Naive thymus-derived CD4-positive, alpha-beta T cell (primary cell): ENCODE results near the gene MAP1S. TPM values are rescaled to one million over a fixed set of nuclear protein-coding genes. Genes with fewer than 3 reads are reported as not detected.
A peak's percentile ranks its signal among the peaks of the same experiment; 100 is the strongest.

Experiments
- ATAC-seq: fragments of 150-1000 bp; cut with Tn5 transposase; 2 replicates; pipeline ENCODE4 v1.10.0; 2021; ENCODE audit warnings: mild to moderate bottlenecking, moderate library complexity
- CTCF ChIA-PET: fragments of 350-600 bp; sonication (Branson Sonifier 250); formaldehyde crosslinking; loops from one replicate; lab custom pipeline; 2021; ENCODE audit warnings: antibody characterized with exemption; lab: Charles Lee
- POLR2A ChIA-PET: fragments of 350-600 bp; sonication (Branson Sonifier 250); formaldehyde crosslinking; loops from one replicate; lab custom pipeline; 2021; ENCODE audit warnings: antibody characterized with exemption, inconsistent platforms; lab: Charles Lee
- DNase-seq, 9 donors: peaks; one replicate each; pipeline versions ENCODE4 v3.0.0 to v3.0.0-alpha.2; 2020 to 2022; ENCODE audit warnings: mixed read lengths in 1 of 9
- H3K27ac ChIP-seq: one replicate; pipeline ENCODE4 v1.7.0; 2013; ENCODE audit warnings: mild to moderate bottlenecking, low read depth, low read length, moderate library complexity
- H3K27me3 ChIP-seq, 2 donors: one replicate each; pipeline ENCODE4 v1.7.0; 2013; ENCODE audit warnings: low read length in 2 of 2, mild to moderate bottlenecking in 2 of 2, moderate library complexity in 2 of 2; ENCODE audit not compliant: control insufficient read depth in 2 of 2, insufficient read depth in 2 of 2
- H3K36me3 ChIP-seq, 3 experiments: 1 replicate in 2 of 3; 2 replicates in 1 of 3; pipeline ENCODE4 v1.7.0; 2013; ENCODE audit warnings: low read length in 3 of 3, mild to moderate bottlenecking in 3 of 3, moderate library complexity in 1 of 3; ENCODE audit not compliant: insufficient read depth in 3 of 3, control insufficient read depth in 2 of 3
- H3K4me1 ChIP-seq, 2 donors: one replicate each; pipeline ENCODE4 v1.7.0; 2013; ENCODE audit warnings: low read length in 2 of 2, mild to moderate bottlenecking in 2 of 2, moderate library complexity in 1 of 2; ENCODE audit not compliant: control insufficient read depth in 2 of 2, insufficient read depth in 2 of 2
- H3K4me3 ChIP-seq: 2 replicates; pipeline ENCODE4 v1.7.0; 2013; ENCODE audit warnings: mild to moderate bottlenecking, low read length
- H3K9me3 ChIP-seq, 3 experiments: 1 replicate in 2 of 3; 2 replicates in 1 of 3; pipeline ENCODE4 v1.7.0; 2013; ENCODE audit warnings: low read length in 3 of 3; ENCODE audit not compliant: control insufficient read depth in 2 of 3
- H3K27ac Mint-ChIP-seq, 9 donors: one replicate each; pipeline ENCODE4 v1.8.0; 2020 to 2022; ENCODE audit warnings: mixed read lengths in 9 of 9, mild to moderate bottlenecking in 8 of 9, moderate library complexity in 5 of 9, inconsistent platforms in 2 of 9
- H3K27me3 Mint-ChIP-seq, 5 donors: one replicate each; pipeline ENCODE4 v1.8.0; 2021 to 2022; ENCODE audit warnings: mixed read lengths in 5 of 5, mild to moderate bottlenecking in 1 of 5
- H3K36me3 Mint-ChIP-seq, 5 donors: one replicate each; pipeline ENCODE4 v1.8.0; 2020 to 2022; ENCODE audit warnings: mixed read lengths in 5 of 5, mild to moderate bottlenecking in 3 of 5, inconsistent platforms in 1 of 5
- H3K4me1 Mint-ChIP-seq, 7 donors: one replicate each; pipeline ENCODE4 v1.8.0; 2020 to 2022; ENCODE audit warnings: mixed read lengths in 7 of 7, mild to moderate bottlenecking in 3 of 7, inconsistent platforms in 1 of 7
- H3K4me3 Mint-ChIP-seq, 10 donors: one replicate each; pipeline ENCODE4 v1.8.0; 2020 to 2022; ENCODE audit warnings: mild to moderate bottlenecking in 10 of 10, mixed read lengths in 10 of 10, moderate library complexity in 6 of 10, inconsistent platforms in 2 of 10
- H3K9me3 Mint-ChIP-seq, 11 donors: one replicate each; pipeline ENCODE4 v1.8.0; 2020 to 2022; ENCODE audit warnings: mixed read lengths in 11 of 11, mild to moderate bottlenecking in 4 of 11, inconsistent platforms in 1 of 11, moderate library complexity in 1 of 11
- intact Hi-C, 2 donors: fragments of 100-400 bp; cut with micrococcal nuclease; formaldehyde crosslinking; loops; one replicate each; pipeline ENCODE4 v1.15.1; 2023
- polyA plus RNA-seq, 2 donors: library from polyadenylated mRNA; unstranded; fragments of 300-500 nt; fragmentation: Illumina TruSeq; gene quantifications; one replicate each; pipeline ENCODE4 v1.2.3, GENCODE V29; 2021
- total RNA-seq, 6 experiments: library from RNA in 5 of 6; stranded (reverse) in 5 of 6; gene quantifications; 1 replicate in 5 of 6; 2 replicates in 1 of 6; pipeline ENCODE4 v1.2.3 and lab custom pipeline; 2021 to 2026

Gene MAP1S
- total RNA-seq (10 to 100 TPM; 28.6 to 73.8 (median 52.5) TPM), polyA plus RNA-seq (10 to 100 TPM; 21.9 to 48.4 TPM), total RNA-seq (lab: John Stamatoyannopoulos, UW) (16.8 reads per million, percentile 46 among the genes with 10 or more reads in this experiment)

- H3K4me1 Mint-ChIP-seq: peaks cover 33 to 39% (median 36%) of the 10 kb centered on the region in 7 donors
- Histone ChIP-seq H3K4me3 (peak within 1 kb of the TSS; percentile 71), H3K27me3 (no peaks in the 10 kb centered on the region), H3K27ac (peak within 1 kb of the TSS; percentile 76), H3K4me1 (peaks cover 19 to 24% of the 10 kb centered on the region in 2 donors), H3K36me3 (peaks cover 0 to 15% (median 4%) of the 10 kb centered on the region in 3 experiments), H3K9me3 (no peaks in the 10 kb centered on the region)
- ATAC-seq: peak; percentile 85
- H3K36me3 Mint-ChIP-seq: peaks cover 0 to 7% (median 0%) of the 10 kb centered on the region in 5 donors
- POLR2A ChIA-PET: interaction anchor here (0.7 to 2.2 kb wide), 14 partner anchors 9 to 140 kb away, joined by 3 to 13 read pairs (median 5); partner anchors contain the start of genes FCHO1, JAK3 and RPL18A
- peak; percentile 26 to 82 (median 51) for DNase-seq
- H3K9me3 Mint-ChIP-seq: no peaks in the 10 kb centered on the region
- H3K27ac Mint-ChIP-seq: peak within 1 kb of the TSS; percentile 75 to 96 (median 88)
- H3K27me3 Mint-ChIP-seq: peaks cover 0 to 2% (median 0%) of the 10 kb centered on the region in 5 donors
- CTCF ChIA-PET: interaction anchor here (0.5 to 0.8 kb wide), 2 partner anchors 15 to 66 kb away, joined by 3 read pairs; no protein-coding TSS in a partner anchor
- H3K4me3 Mint-ChIP-seq: peak within 1 kb of the TSS; percentile 85 to 93 (median 90)
- intact Hi-C loops: loop anchor here (1.0 to 5.0 kb wide), 6 partner anchors 28 to 164 kb away; partner anchors contain the start of genes FCHO1 (in 2 of the 2), COLGALT1 (in 1 of the 2), RPL18A (in 1 of the 2) and UNC13A (in 1 of the 2)
Observed at GRCh38 chr19:17718947-17719711, at the start of gene MAP1S. Gene MAP1S, plus strand, starts transcription at chr19:17719480. Its CDS starts 23 bp downstream, at chr19:17719503.

- no peak overlapping the region for H3K4me3 ChIP-seq
- Mint-ChIP-seq H3K27me3 (peaks cover under 1 to 21% (median 14%) of the 10 kb centered on the region in 5 donors), H3K4me1 (peaks cover 0 to 4% (median 0%) of the 10 kb centered on the region in 7 donors), H3K4me3 (no peak overlapping the region), H3K9me3 (peaks cover 0 to 3% (median 0%) of the 10 kb centered on the region in 11 donors), H3K27ac (no peak overlapping the region), H3K36me3 (peaks cover 0 to 4% (median 0%) of the 10 kb centered on the region in 5 donors)
- H3K9me3 ChIP-seq: no peaks in the 10 kb centered on the region
- no peaks in the 10 kb centered on the region for H3K4me1 ChIP-seq
- no peaks in the 10 kb centered on the region for H3K36me3 ChIP-seq
- ChIA-PET POLR2A (no interaction called here), CTCF (no interaction called here)
- intact Hi-C loops: no loop called here
- no peaks in the 10 kb centered on the region for H3K27me3 ChIP-seq
- no peak for DNase-seq
- no peak overlapping the region for H3K27ac ChIP-seq
- no peak for ATAC-seq
Observed at GRCh38 chr19:17671906-17672305, 47.4 kb upstream of the MAP1S start.

GRCh38 chr19:17673937-17674799 is 45.1 kb upstream of the MAP1S start:
- H3K4me1 ChIP-seq: no peaks in the 10 kb centered on the region
- Mint-ChIP-seq H3K9me3 (peaks cover 0 to 5% (median 0%) of the 10 kb centered on the region in 11 donors), H3K4me1 (peaks cover 0 to 4% (median 0%) of the 10 kb centered on the region in 7 donors), H3K27me3 (peaks cover 13 to 39% (median 26%) of the 10 kb centered on the region in 5 donors), H3K4me3 (no peak overlapping the region), H3K27ac (no peak overlapping the region), H3K36me3 (peaks cover 0 to 4% (median 0%) of the 10 kb centered on the region in 5 donors)
- ChIA-PET POLR2A (no interaction called here), CTCF (no interaction called here)
- H3K36me3 ChIP-seq: no peaks in the 10 kb centered on the region
- no peak overlapping the region for H3K27ac ChIP-seq
- DNase-seq (no peak), ATAC-seq (no peak)
- H3K4me3 ChIP-seq: no peak overlapping the region
- intact Hi-C loops: no loop called here
- H3K9me3 ChIP-seq: no peaks in the 10 kb centered on the region
- no peaks in the 10 kb centered on the region for H3K27me3 ChIP-seq

- Mint-ChIP-seq H3K4me1 (peaks cover 0 to 17% (median 0%) of the 10 kb centered on the region in 7 donors), H3K27ac (no peak overlapping the region), H3K27me3 (peaks cover 28 to 60% (median 40%) of the 10 kb centered on the region in 5 donors), H3K4me3 (no peak overlapping the region), H3K36me3 (peaks cover 0 to 8% (median 0%) of the 10 kb centered on the region in 5 donors), H3K9me3 (peaks cover 0 to 5% (median 0%) of the 10 kb centered on the region in 11 donors)
- CTCF ChIA-PET: no interaction called here
- intact Hi-C loops: no loop called here
- Histone ChIP-seq H3K4me1 (peaks cover 0 to 7% of the 10 kb centered on the region in 2 donors), H3K36me3 (no peaks in the 10 kb centered on the region), H3K27me3 (peaks cover 5 to 6% of the 10 kb centered on the region in 2 donors), H3K4me3 (no peak overlapping the region), H3K27ac (no peak overlapping the region), H3K9me3 (no peaks in the 10 kb centered on the region)
- DNase-seq (no peak), ATAC-seq (no peak)
- POLR2A ChIA-PET: no interaction called here
Observed at GRCh38 chr19:17676295-17676694, 43.0 kb upstream of the MAP1S start.

- H3K27me3 ChIP-seq: peaks cover 5 to 11% of the 10 kb centered on the region in 2 donors
- ATAC-seq (no peak), DNase-seq (no peak)
- Mint-ChIP-seq H3K9me3 (peaks cover 0 to 3% (median 0%) of the 10 kb centered on the region in 11 donors), H3K4me1 (peaks cover 0 to 16% (median 0%) of the 10 kb centered on the region in 7 donors), H3K27me3 (peaks cover 30 to 65% (median 42%) of the 10 kb centered on the region in 5 donors), H3K27ac (no peak overlapping the region), H3K36me3 (peaks cover 0 to 6% (median 0%) of the 10 kb centered on the region in 5 donors), H3K4me3 (no peak overlapping the region)
- CTCF ChIA-PET: no interaction called here
- intact Hi-C loops: no loop called here
- peaks cover 0 to 7% of the 10 kb centered on the region in 2 donors for H3K4me1 ChIP-seq
- POLR2A ChIA-PET: no interaction called here
- H3K9me3 ChIP-seq: no peaks in the 10 kb centered on the region
- H3K4me3 ChIP-seq: no peak overlapping the region
- H3K36me3 ChIP-seq: no peaks in the 10 kb centered on the region
- H3K27ac ChIP-seq: no peak overlapping the region
Observed at GRCh38 chr19:17677002-17677401, 42.3 kb upstream of the MAP1S start.

- ChIA-PET CTCF (no interaction called here), POLR2A (no interaction called here)
- DNase-seq (no peak), ATAC-seq (no peak)
- Histone ChIP-seq H3K36me3 (no peaks in the 10 kb centered on the region), H3K27me3 (peaks cover 5 to 16% of the 10 kb centered on the region in 2 donors), H3K9me3 (no peaks in the 10 kb centered on the region), H3K27ac (no peak overlapping the region), H3K4me3 (no peak overlapping the region), H3K4me1 (peaks cover 0 to 7% of the 10 kb centered on the region in 2 donors)
- H3K4me1 Mint-ChIP-seq: peaks cover 0 to 18% (median 0%) of the 10 kb centered on the region in 7 donors
- peaks cover 0 to 5% (median 0%) of the 10 kb centered on the region in 11 donors for H3K9me3 Mint-ChIP-seq
- H3K4me3 Mint-ChIP-seq: peak overlapping the region in 1 of 10 donors; percentile 17
- no peak overlapping the region for H3K27ac Mint-ChIP-seq
- H3K27me3 Mint-ChIP-seq: peaks cover 48 to 81% (median 58%) of the 10 kb centered on the region in 5 donors
- peaks cover 0 to 5% (median 0%) of the 10 kb centered on the region in 5 donors for H3K36me3 Mint-ChIP-seq
- intact Hi-C loops: no loop called here
Observed at GRCh38 chr19:17678836-17679235, 40.4 kb upstream of the MAP1S start.
